HG03280 (cell line): Measurements from ENCODE around the gene TNFAIP8.
A peak's percentile ranks its signal among the peaks of the same experiment; 100 is the strongest.

Experiments
- ATAC-seq: cut with Tn5 transposase; IDR thresholded peaks from one replicate; pipeline ENCODE4 v1.9.1; 2021; ENCODE audit warnings: mild to moderate bottlenecking, moderate library complexity; ENCODE audit not compliant: unreplicated experiment

TNFAIP8 gene

GRCh38 chr5:119355685-119356611 lies at the start of gene TNFAIP8:
Gene TNFAIP8, plus strand, starts transcription at chr5:119356019. Its CDS starts 72 bp downstream, at chr5:119356091.
- ATAC-seq = peak; percentile 48

DNA sequence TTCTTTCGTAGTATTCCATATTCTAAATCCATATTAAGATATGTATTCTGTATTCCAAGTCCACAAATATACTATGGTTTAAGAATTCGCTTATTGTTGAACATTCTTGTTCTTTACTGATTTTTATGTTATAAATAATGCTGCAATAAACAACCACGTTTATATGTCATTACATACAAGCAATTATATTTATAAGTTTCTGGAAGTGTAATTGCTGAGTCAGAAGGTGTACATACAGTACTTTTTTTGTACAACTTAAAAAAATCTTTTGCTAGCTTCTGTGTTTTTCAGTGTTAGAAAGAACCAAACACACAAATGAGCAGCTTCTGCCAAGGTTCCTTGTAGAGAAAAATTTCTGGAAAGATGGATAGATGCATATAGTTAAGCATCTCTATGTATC lies 48.6 kb upstream of the TNFAIP8 start:
- no peak for ATAC-seq

GRCh38 chr5:119309326-119309725 lies 46.5 kb upstream of the TNFAIP8 start:
- ATAC-seq = no peak

DNA sequence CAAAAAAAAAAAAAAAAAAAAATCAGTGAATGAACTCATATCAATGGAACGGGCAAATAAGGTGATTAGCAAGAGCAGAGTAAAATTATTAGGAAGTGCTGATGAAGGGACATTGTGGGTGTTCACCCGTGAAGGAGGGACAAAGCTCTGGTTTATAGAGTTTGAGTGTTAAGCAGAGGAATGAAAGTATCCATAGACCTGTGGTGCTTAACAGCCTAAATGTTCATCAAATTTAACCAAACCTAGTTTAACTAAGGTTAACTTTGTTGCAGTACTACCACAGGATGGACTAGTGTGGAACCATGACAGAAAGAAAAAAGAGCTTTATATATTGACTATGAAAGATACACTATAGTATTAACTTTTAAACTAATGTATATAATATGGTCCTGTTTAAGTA lies 44.1 kb upstream of the TNFAIP8 start:
- ATAC-seq = no peak

DNA sequence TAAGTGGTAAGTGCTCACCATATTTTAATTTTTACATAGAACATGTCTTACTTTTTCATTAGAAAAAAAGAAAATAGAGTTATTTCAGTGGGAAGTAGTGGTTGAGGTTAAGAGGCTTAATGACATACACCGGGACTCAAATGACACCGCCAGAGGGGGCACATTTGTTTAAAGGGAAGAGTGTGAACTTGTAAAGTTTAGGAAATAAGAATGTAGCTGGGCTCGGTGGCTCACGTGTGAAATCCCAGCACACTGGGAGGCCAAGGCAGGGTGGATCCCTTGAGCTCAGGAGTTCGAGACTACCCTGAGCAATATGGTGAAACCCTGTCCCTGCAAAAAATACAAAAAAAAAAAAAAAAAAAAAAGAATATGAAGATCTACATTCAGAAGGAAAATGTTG lies 43.4 kb upstream of the TNFAIP8 start:
- ATAC-seq = no peak

- no peak for ATAC-seq
These were observed 42.6 kb upstream of the TNFAIP8 start for GRCh38 chr5:119313197-119313596.

GRCh38 chr5:119313658-119314605 lies 41.9 kb upstream of the TNFAIP8 start:
- no peak for ATAC-seq

GRCh38 chr5:119315516-119315949 lies 40.3 kb upstream of the TNFAIP8 start:
- ATAC-seq = peak; percentile 82

- no peak for ATAC-seq
These were observed 39.7 kb upstream of the TNFAIP8 start for GRCh38 chr5:119316086-119316485.

- ATAC-seq = no peak
These were observed 38.9 kb upstream of the TNFAIP8 start for GRCh38 chr5:119316906-119317305.

- no peak for ATAC-seq
These were observed 37.4 kb upstream of the TNFAIP8 start for GRCh38 chr5:119318256-119318894.

GRCh38 chr5:119319401-119319800 lies 36.4 kb upstream of the TNFAIP8 start:
- ATAC-seq = no peak

DNA sequence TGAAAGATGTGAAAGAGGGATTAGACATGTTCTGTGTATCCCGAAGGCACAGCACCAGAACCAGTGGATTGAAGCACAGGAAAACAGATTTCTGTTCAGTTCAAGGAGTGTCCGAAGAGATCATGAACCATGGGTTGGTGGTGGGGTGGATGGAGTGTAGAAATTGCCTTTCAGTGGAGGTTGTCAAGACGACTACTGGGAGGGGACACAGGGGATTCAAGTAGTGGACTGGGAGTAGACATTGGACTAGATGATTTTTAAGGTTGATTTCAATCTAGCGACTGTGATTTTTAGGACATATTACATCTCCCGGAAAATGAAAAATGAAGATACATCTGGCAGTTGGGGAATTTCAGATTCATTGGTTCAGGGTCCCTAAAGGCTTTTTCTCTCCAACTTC lies 35.9 kb upstream of the TNFAIP8 start:
- no peak for ATAC-seq

GRCh38 chr5:119321569-119322311 lies 34.1 kb upstream of the TNFAIP8 start:
- no peak for ATAC-seq

DNA sequence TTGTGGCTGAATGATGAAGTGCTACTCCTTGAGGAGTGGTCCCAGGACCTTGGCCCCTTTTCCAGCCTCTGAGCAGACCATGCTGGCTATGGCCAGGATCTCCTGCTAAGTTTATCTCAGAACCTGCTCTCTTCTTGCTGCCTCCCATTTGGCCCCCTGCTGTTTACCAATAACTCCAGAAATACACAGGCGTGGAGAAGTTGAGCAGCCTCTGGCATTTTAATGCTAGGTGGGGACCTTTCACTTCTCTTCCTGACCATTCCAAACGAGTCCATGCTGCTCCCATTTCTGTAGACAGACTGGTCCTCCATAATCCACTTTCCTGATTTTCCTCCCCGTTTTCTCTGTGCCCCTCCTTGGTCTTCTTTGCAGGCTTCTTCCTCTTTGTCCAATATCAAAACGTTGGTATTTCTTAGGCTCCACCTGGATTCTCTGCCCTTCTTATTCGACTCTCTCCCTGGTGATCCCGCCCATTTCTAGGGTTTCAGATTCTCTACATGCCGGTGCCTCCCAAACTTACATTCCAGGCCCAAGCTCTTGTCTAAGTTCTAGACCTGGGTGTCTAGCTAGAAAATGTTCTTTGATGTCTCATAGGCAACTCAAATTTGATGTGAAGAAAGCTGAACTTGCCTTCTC lies 33.4 kb upstream of the TNFAIP8 start:
- ATAC-seq = no peak

- no peak for ATAC-seq
These were observed 32.8 kb upstream of the TNFAIP8 start for GRCh38 chr5:119322948-119323537.

DNA sequence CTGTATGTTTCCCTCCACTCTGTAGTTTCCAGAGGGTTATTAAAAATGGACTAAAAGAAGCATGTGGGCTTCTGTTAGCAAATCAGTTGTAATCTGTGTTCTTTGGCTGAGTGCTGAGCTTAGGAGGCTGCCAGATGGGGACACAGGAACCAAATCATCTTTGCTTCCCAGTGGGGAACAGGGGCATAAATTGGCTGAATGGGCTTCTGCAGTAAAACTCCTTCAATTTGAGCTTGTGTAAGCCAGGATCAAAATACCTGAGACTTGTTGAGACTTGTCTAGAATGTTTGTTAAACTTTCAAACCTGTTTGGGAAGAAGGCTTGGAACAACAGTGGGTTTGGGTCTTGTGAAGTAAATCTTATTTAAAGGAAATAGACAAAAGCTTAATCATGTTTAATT lies 32.2 kb upstream of the TNFAIP8 start:
- no peak for ATAC-seq

DNA sequence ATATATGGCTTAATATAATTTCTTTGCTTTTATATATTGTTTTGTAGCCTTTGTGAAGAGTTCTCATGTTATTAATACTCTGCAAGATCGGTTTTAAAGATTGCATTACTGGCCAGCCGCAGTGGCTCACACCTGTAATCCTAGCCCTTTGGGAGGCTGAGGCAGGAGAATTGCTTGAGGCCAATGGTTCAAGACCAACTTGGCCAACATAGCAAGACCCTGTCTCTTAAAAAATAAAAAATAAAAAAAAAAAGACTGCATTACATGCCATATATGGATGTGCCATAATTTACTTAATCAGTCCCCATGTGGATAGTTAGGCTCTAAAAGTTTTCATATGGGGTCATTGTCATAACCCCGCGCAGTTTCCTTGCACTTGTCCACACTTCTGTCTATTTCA lies 31.0 kb upstream of the TNFAIP8 start:
- ATAC-seq = no peak

DNA sequence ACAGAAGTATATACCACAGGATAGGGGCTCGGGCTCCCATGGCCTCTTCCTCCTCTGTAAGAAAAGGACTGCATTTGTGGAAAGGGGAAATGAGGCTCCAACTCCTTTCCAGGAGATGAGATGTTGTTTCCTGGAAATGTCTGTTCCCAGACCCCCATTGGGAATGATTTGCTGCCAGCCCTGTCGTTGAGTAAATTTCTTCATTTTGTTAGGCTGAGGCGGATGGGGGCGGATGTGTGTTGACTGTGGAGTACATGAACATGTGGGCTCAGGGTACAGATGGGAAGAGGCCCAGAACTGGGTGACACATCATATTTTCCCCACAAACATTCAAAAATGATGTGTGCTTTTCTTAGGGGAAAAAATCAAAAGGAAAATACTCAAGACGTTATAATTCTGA lies 28.8 kb upstream of the TNFAIP8 start:
- ATAC-seq = no peak
